GM23338 (cell line): ENCODE measurements around the gene SORCS2. TPM values are rescaled to one million over a fixed set of nuclear protein-coding genes. Genes with fewer than 3 reads are reported as not detected.

Experiments used
- ATAC-seq: fragments of 200-7000 bp; cut with Tn5 transposase; 3 replicates; pipeline ENCODE4 v1.9.1; 2020
- DNase-seq: peaks from one replicate; pipeline ENCODE4 v3.0.0-alpha.2; 2015; ENCODE audit warnings: low spot score
- H2AFZ ChIP-seq: fragments of 200-600 bp; sonication (generic); 2 replicates; pipeline ENCODE4 v1.8.0; 2016; ENCODE audit warnings: antibody characterized with exemption, mild to moderate bottlenecking, moderate library complexity
- H3F3A ChIP-seq: fragments of 200-600 bp; sonication (generic); replicated peaks from 2 replicates; pipeline ENCODE4 v1.8.0; 2017; ENCODE audit warnings: antibody characterized with exemption, mixed run types, low read depth
- H3K27ac ChIP-seq: fragments of 200-600 bp; sonication (generic); 2 replicates; pipeline ENCODE4 v1.6.1; 2016; ENCODE audit warnings: low read depth
- H3K27me3 ChIP-seq: fragments of 200-600 bp; sonication (generic); 2 replicates; pipeline ENCODE4 v1.8.0; 2016; ENCODE audit warnings: mild to moderate bottlenecking, mixed run types, moderate library complexity; ENCODE audit not compliant: insufficient read depth
- H3K36me3 ChIP-seq: fragments of 200-600 bp; sonication (generic); 2 replicates; pipeline ENCODE4 v1.8.0; 2016; ENCODE audit warnings: mild to moderate bottlenecking; ENCODE audit not compliant: insufficient read depth
- H3K4me1 ChIP-seq: fragments of 200-600 bp; sonication (generic); 2 replicates; pipeline ENCODE4 v1.8.0; 2016; ENCODE audit warnings: mild to moderate bottlenecking, moderate library complexity; ENCODE audit not compliant: insufficient read depth
- H3K4me2 ChIP-seq: fragments of 200-600 bp; sonication (generic); 2 replicates; pipeline ENCODE4 v1.7.1; 2017; ENCODE audit warnings: mixed run types
- H3K4me3 ChIP-seq: fragments of 200-600 bp; sonication (generic); 2 replicates; pipeline ENCODE4 v1.6.1; 2016; ENCODE audit warnings: mixed run types
- H3K79me2 ChIP-seq: fragments of 200-600 bp; sonication (generic); replicated peaks from 2 replicates; pipeline ENCODE4 v1.8.0; 2017; ENCODE audit warnings: mild to moderate bottlenecking; ENCODE audit not compliant: insufficient read depth
- H3K9me2 ChIP-seq: fragments of 200-600 bp; sonication (generic); 2 replicates; pipeline ENCODE4 v1.8.0; 2017; ENCODE audit not compliant: insufficient read depth
- H4K20me1 ChIP-seq: fragments of 200-600 bp; sonication (generic); replicated peaks from 2 replicates; pipeline ENCODE4 v1.8.0; 2017; ENCODE audit warnings: mild to moderate bottlenecking; ENCODE audit not compliant: insufficient read depth
- H3K27ac Mint-ChIP-seq: 2 replicates; pipeline ENCODE4 v1.8.0; 2020; ENCODE audit warnings: inconsistent platforms, mild to moderate bottlenecking, moderate library complexity, mixed read lengths
- H3K27me3 Mint-ChIP-seq: 3 replicates; pipeline ENCODE4 v1.8.0; 2022; ENCODE audit warnings: low read depth, mild to moderate bottlenecking, moderate library complexity, mixed read lengths, inconsistent platforms; ENCODE audit not compliant: insufficient read depth, poor library complexity
- H3K36me3 Mint-ChIP-seq: 3 replicates; pipeline ENCODE4 v1.8.0; 2021; ENCODE audit warnings: low read depth, mild to moderate bottlenecking, inconsistent platforms, moderate library complexity, mixed read lengths
- H3K4me1 Mint-ChIP-seq: 3 replicates; pipeline ENCODE4 v1.8.0; 2020; ENCODE audit warnings: mild to moderate bottlenecking, inconsistent platforms, mixed read lengths
- H3K4me3 Mint-ChIP-seq: 3 replicates; pipeline ENCODE4 v1.8.0; 2021; ENCODE audit warnings: moderate library complexity, mild to moderate bottlenecking, inconsistent platforms, mixed read lengths
- H3K9me3 Mint-ChIP-seq: 3 replicates; pipeline ENCODE4 v1.8.0; 2020; ENCODE audit warnings: moderate library complexity, mild to moderate bottlenecking, inconsistent platforms, mixed read lengths
- EZH2phosphoT487 ChIP-seq: fragments of 200-600 bp; sonication (generic); IDR thresholded peaks from one replicate; pipeline ENCODE4 v1.8.1; 2018; ENCODE audit warnings: antibody characterized with exemption; ENCODE audit not compliant: unreplicated experiment
- polyA plus RNA-seq: library from polyadenylated mRNA; unstranded; fragments of >200 nt; fragmentation: Nextera tagmentation; extraction: Ambion mirVana; gene quantifications from 2 replicates; pipeline ENCODE4 v1.2.1, GENCODE V29; 2016
- total RNA-seq: library from RNA; depleted of rRNA; stranded (reverse); fragments of >200 nt; shearing (Covaris generic); gene quantifications from 2 replicates; pipeline ENCODE4 v1.2.3, GENCODE V29; 2014
- TF ChIP-seq, protein P1 (sequence below): fragments of 250-450 bp; sonication (Bioruptor Pico); IDR thresholded peaks from 2 replicates; pipeline ENCODE4 v1.5.0; 2020; ENCODE audit warnings: mild to moderate bottlenecking, moderate library complexity
- TF ChIP-seq, protein P2 (sequence below), 2 experiments: fragments of 200-600 bp in 1 of 2; sonication (generic) in 1 of 2; conservative IDR thresholded peaks; 2 replicates each; pipeline versions ENCODE4 v1.5.1 to v1.6.1; 2016 to 2017; ENCODE audit warnings: antibody characterized with exemption in 2 of 2, low read depth in 2 of 2, mild to moderate bottlenecking in 2 of 2, moderate library complexity in 1 of 2

SORCS2 gene
- total and polyA plus RNA-seq, 2 experiments from 2014 or later: 0.47 to 2.4 TPM

DNA sequence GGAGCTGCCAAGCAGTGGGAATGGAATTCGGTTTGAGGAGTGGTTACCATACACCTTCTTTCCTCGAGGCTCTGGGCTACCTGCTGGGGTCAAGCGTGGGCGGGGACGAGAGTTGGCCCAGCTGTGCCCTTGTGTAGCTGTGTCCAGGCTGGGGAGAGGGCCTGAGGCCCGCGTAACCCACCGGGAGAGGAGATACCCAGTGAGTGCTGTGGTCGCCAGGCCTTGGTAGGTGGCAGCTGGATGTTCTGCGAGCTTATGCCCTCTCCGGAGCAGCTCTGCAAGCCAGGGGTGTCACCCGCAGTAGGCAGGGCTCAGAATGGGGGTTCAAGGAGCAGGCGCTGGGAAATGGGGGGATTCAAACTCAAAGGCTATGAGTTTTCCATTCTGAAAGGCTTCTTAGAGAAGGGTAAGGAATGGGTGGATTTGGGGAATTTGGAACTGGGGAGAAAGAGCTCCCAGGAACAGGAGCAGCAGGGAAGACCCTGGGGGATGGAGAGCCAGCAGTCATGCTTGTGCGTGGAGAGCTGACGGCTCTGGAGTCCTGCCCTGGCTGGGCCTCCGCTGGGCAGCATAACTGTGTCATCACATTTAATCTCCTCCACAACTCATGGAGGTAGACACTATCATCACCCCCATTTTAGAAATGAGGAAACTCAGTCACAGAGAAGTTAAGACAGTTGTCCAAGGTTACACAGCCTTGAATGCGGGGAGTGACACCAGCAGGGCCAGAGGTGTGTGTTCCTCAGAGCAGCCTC lies 117.5 kb downstream of the SORCS2 start (continued):
- TF ChIP-seq, protein P1, sequence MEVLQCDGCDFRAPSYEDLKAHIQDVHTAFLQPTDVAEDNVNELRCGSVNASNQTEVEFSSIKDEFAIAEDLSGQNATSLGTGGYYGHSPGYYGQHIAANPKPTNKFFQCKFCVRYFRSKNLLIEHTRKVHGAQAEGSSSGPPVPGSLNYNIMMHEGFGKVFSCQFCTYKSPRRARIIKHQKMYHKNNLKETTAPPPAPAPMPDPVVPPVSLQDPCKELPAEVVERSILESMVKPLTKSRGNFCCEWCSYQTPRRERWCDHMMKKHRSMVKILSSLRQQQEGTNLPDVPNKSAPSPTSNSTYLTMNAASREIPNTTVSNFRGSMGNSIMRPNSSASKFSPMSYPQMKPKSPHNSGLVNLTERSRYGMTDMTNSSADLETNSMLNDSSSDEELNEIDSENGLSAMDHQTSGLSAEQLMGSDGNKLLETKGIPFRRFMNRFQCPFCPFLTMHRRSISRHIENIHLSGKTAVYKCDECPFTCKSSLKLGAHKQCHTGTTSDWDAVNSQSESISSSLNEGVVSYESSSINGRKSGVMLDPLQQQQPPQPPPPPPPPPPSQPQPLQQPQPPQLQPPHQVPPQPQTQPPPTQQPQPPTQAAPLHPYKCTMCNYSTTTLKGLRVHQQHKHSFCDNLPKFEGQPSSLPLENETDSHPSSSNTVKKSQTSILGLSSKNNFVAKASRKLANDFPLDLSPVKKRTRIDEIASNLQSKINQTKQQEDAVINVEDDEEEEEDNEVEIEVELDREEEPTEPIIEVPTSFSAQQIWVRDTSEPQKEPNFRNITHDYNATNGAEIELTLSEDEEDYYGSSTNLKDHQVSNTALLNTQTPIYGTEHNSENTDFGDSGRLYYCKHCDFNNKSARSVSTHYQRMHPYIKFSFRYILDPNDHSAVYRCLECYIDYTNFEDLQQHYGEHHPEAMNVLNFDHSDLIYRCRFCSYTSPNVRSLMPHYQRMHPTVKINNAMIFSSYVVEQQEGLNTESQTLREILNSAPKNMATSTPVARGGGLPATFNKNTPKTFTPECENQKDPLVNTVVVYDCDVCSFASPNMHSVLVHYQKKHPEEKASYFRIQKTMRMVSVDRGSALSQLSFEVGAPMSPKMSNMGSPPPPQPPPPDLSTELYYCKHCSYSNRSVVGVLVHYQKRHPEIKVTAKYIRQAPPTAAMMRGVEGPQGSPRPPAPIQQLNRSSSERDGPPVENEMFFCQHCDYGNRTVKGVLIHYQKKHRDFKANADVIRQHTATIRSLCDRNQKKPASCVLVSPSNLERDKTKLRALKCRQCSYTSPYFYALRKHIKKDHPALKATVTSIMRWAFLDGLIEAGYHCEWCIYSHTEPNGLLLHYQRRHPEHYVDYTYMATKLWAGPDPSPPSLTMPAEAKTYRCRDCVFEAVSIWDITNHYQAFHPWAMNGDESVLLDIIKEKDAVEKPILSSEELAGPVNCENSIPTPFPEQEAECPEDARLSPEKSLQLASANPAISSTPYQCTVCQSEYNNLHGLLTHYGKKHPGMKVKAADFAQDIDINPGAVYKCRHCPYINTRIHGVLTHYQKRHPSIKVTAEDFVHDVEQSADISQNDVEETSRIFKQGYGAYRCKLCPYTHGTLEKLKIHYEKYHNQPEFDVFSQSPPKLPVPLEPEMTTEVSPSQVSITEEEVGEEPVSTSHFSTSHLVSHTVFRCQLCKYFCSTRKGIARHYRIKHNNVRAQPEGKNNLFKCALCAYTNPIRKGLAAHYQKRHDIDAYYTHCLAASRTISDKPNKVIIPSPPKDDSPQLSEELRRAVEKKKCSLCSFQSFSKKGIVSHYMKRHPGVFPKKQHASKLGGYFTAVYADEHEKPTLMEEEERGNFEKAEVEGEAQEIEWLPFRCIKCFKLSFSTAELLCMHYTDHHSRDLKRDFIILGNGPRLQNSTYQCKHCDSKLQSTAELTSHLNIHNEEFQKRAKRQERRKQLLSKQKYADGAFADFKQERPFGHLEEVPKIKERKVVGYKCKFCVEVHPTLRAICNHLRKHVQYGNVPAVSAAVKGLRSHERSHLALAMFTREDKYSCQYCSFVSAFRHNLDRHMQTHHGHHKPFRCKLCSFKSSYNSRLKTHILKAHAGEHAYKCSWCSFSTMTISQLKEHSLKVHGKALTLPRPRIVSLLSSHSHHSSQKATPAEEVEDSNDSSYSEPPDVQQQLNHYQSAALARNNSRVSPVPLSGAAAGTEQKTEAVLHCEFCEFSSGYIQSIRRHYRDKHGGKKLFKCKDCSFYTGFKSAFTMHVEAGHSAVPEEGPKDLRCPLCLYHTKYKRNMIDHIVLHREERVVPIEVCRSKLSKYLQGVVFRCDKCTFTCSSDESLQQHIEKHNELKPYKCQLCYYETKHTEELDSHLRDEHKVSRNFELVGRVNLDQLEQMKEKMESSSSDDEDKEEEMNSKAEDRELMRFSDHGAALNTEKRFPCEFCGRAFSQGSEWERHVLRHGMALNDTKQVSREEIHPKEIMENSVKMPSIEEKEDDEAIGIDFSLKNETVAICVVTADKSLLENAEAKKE (CRISPR knock-in tag): no peak

DNA sequence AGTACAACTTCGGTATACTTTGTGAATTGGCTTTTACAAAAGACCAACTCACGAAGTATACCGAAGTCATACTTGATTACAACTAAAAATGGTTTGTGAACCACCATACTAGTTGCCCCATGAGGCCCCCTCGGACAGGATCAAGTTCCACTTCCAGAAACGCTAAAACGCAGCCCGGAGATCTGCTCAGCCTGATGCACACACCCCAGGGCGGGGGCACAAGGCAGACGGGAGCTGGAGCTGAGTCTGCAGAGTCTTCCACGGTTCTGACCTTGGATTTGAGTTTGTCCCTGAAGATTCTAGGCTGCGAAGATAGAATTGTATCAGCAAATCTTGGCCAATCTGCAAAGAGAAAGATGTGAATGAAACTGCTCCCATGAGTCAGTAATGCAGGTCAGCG lies 118.1 kb downstream of the SORCS2 start:
- TF ChIP-seq, protein P2, sequence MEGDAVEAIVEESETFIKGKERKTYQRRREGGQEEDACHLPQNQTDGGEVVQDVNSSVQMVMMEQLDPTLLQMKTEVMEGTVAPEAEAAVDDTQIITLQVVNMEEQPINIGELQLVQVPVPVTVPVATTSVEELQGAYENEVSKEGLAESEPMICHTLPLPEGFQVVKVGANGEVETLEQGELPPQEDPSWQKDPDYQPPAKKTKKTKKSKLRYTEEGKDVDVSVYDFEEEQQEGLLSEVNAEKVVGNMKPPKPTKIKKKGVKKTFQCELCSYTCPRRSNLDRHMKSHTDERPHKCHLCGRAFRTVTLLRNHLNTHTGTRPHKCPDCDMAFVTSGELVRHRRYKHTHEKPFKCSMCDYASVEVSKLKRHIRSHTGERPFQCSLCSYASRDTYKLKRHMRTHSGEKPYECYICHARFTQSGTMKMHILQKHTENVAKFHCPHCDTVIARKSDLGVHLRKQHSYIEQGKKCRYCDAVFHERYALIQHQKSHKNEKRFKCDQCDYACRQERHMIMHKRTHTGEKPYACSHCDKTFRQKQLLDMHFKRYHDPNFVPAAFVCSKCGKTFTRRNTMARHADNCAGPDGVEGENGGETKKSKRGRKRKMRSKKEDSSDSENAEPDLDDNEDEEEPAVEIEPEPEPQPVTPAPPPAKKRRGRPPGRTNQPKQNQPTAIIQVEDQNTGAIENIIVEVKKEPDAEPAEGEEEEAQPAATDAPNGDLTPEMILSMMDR (conservative IDR thresholded peaks at IDR 0.05; ENCODE audit: low read depth in 2 of 2): no peak
- no peak for TF ChIP-seq EZH2phosphoT487
- Mint-ChIP-seq H3K9me3 (no peaks in the 10 kb centered on the region; the same call in 1 of the 3 replicates), H3K4me3 (no peak overlapping the region), H3K36me3 (no peaks in the 10 kb centered on the region), H3K4me1 (peaks cover 23% of the 10 kb centered on the region), H3K27ac (no peak overlapping the region), H3K27me3 (peaks cover 18% of the 10 kb centered on the region)
- H2AFZ ChIP-seq: no peak overlapping the region
- DNase-seq (no peak), ATAC-seq (no peak)
- H3F3A ChIP-seq: no peaks in the 10 kb centered on the region
- H3K4me1 ChIP-seq: peaks cover 12% of the 10 kb centered on the region
- no peak overlapping the region for H3K27ac ChIP-seq
- no peak overlapping the region for H3K4me2 ChIP-seq
- H3K4me3 ChIP-seq: no peak overlapping the region
- H4K20me1 ChIP-seq: no peaks in the 10 kb centered on the region
- no peaks in the 10 kb centered on the region for H3K9me2 ChIP-seq
- H3K27me3 ChIP-seq: no peaks in the 10 kb centered on the region
- H3K36me3 ChIP-seq: no peaks in the 10 kb centered on the region
- no peaks in the 10 kb centered on the region for H3K79me2 ChIP-seq
